Measurements from ENCODE around the gene MRPL38. TPM values are rescaled to one million over a fixed set of nuclear protein-coding genes. Genes with fewer than 3 reads are reported as not detected.

The MRPL38 gene
- polyA plus RNA-seq, 1 experiment: 16.6 TPM

- no peak for TF ChIP-seq CTCF (IDR thresholded peaks at IDR 0.05; ENCODE audit: low read depth, low read length)
- no peak overlapping the region for H3K4me3 ChIP-seq (ENCODE audit: low read depth, low read length)
- H3K27ac ChIP-seq (ENCODE audit: low read depth, low read length): no peak overlapping the region
- no peaks in the 10 kb centered on the region for H3K9me3 ChIP-seq (ENCODE audit: control insufficient read depth, insufficient read depth, low read length)
- CTCF ChIA-PET: interaction anchor here (1.1 kb wide), 1 partner anchor 80 kb away, joined by 3 read pairs; no protein-coding TSS in a partner anchor
- peak; percentile 21 for DNase-seq (ENCODE audit: low read depth, low spot score)
- no peaks in the 10 kb centered on the region for H3K27me3 ChIP-seq (ENCODE audit: control insufficient read depth, insufficient read depth, low read length)
- POLR2A ChIA-PET: interaction anchor here (0.5 kb wide), 1 partner anchor 150 kb away, joined by 3 read pairs; no protein-coding TSS in a partner anchor
Measured at GRCh38 chr17:75933808-75934207, 29.1 kb upstream of the MRPL38 start.

- H3K27me3 ChIP-seq (ENCODE audit: control insufficient read depth, insufficient read depth, low read length): no peaks in the 10 kb centered on the region
- no peak overlapping the region for H3K4me3 ChIP-seq (ENCODE audit: low read depth, low read length)
- no peak overlapping the region for H3K27ac ChIP-seq (ENCODE audit: low read depth, low read length)
- ChIA-PET POLR2A (no interaction called here), CTCF (no interaction called here)
- no peaks in the 10 kb centered on the region for H3K9me3 ChIP-seq (ENCODE audit: control insufficient read depth, insufficient read depth, low read length)
- TF ChIP-seq CTCF (IDR thresholded peaks at IDR 0.05; ENCODE audit: low read depth, low read length): no peak
- DNase-seq (ENCODE audit: low read depth, low spot score): no peak
Measured at GRCh38 chr17:75932852-75933251, 28.2 kb upstream of the MRPL38 start.

GRCh38 chr17:75931062-75931461, 26.4 kb upstream of the MRPL38 start:
- TF ChIP-seq CTCF (IDR thresholded peaks at IDR 0.05; ENCODE audit: low read depth, low read length): no peak
- H3K9me3 ChIP-seq (ENCODE audit: control insufficient read depth, insufficient read depth, low read length): no peaks in the 10 kb centered on the region
- no peak overlapping the region for H3K27ac ChIP-seq (ENCODE audit: low read depth, low read length)
- H3K27me3 ChIP-seq (ENCODE audit: control insufficient read depth, insufficient read depth, low read length): no peaks in the 10 kb centered on the region
- POLR2A ChIA-PET: no interaction called here
- DNase-seq (ENCODE audit: low read depth, low spot score): no peak
- H3K4me3 ChIP-seq (ENCODE audit: low read depth, low read length): no peak overlapping the region
- CTCF ChIA-PET: interaction anchor here (0.6 kb wide), 1 partner anchor 34 kb away, joined by 3 read pairs; no protein-coding TSS in a partner anchor

GRCh38 chr17:75927286-75927922, 22.7 kb upstream of the MRPL38 start:
- CTCF ChIA-PET: interaction anchor here (0.6 to 0.9 kb wide), 5 partner anchors 11 to 87 kb away, joined by 3 read pairs; no protein-coding TSS in a partner anchor
- DNase-seq (ENCODE audit: low read depth, low spot score): no peak
- POLR2A ChIA-PET: no interaction called here
- Histone ChIP-seq H3K4me3 (ENCODE audit: low read depth, low read length) (no peak overlapping the region), H3K27me3 (ENCODE audit: control insufficient read depth, insufficient read depth, low read length) (no peaks in the 10 kb centered on the region), H3K27ac (ENCODE audit: low read depth, low read length) (no peak overlapping the region), H3K9me3 (ENCODE audit: control insufficient read depth, insufficient read depth, low read length) (no peaks in the 10 kb centered on the region)
- TF ChIP-seq CTCF (IDR thresholded peaks at IDR 0.05; ENCODE audit: low read depth, low read length): peak; percentile 23; the same call in 1 of the 2 replicates

GRCh38 chr17:75926456-75926855, 21.8 kb upstream of the MRPL38 start:
- ChIA-PET CTCF (interaction anchor here (0.8 kb wide), 1 partner anchor 21 kb away, joined by 3 read pairs; no protein-coding TSS in a partner anchor), POLR2A (no interaction called here)
- DNase-seq (ENCODE audit: low read depth, low spot score): no peak
- no peak overlapping the region for H3K27ac ChIP-seq (ENCODE audit: low read depth, low read length)
- no peak overlapping the region for H3K4me3 ChIP-seq (ENCODE audit: low read depth, low read length)
- TF ChIP-seq CTCF (IDR thresholded peaks at IDR 0.05; ENCODE audit: low read depth, low read length): no peak
- no peaks in the 10 kb centered on the region for H3K9me3 ChIP-seq (ENCODE audit: control insufficient read depth, insufficient read depth, low read length)
- H3K27me3 ChIP-seq (ENCODE audit: control insufficient read depth, insufficient read depth, low read length): no peaks in the 10 kb centered on the region

All from AG04450 (cell line).